ENCODE measurements around the gene TTBK2. TPM values are rescaled to one million over a fixed set of nuclear protein-coding genes. Genes with fewer than 3 reads are reported as not detected.

Gene TTBK2
- total RNA-seq, 1 experiment from 2014 or later, result 18.6 TPM

- TF ChIP-seq, protein P1, sequence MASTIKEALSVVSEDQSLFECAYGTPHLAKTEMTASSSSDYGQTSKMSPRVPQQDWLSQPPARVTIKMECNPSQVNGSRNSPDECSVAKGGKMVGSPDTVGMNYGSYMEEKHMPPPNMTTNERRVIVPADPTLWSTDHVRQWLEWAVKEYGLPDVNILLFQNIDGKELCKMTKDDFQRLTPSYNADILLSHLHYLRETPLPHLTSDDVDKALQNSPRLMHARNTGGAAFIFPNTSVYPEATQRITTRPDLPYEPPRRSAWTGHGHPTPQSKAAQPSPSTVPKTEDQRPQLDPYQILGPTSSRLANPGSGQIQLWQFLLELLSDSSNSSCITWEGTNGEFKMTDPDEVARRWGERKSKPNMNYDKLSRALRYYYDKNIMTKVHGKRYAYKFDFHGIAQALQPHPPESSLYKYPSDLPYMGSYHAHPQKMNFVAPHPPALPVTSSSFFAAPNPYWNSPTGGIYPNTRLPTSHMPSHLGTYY (CRISPR knock-in tag; IDR thresholded peaks at IDR 0.05), result no peak
- TF ChIP-seq ZNF396 (CRISPR knock-in tag; IDR thresholded peaks at IDR 0.05; ENCODE audit: borderline replicate concordance), result no peak
Observed at GRCh38 chr15:42712584-42712983, 208.0 kb downstream of the TTBK2 start (continued).

DNA sequence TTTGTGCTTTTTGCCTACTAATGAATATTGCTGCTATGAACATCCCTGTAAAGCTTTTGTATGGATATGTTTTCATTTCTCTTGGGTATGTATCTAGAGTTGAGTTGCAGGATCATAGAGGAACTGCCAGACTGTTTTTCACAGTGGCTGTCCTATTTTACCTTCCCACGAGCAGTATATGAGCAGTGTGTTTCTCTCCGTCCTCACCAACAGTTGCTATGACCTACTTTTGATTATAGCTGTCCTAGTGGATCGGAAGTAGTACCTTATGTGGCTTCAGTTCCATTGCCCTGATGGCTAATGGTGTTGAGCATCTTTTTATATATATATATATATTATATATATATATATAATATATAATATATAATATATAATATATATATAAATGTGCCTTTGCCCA, 208.8 kb downstream of the TTBK2 start:
- ATAC-seq (no peak), DNase-seq (ENCODE audit: low spot score) (no peak)
- Mint-ChIP-seq H3K27ac (no peak overlapping the region), H3K36me3 (no peaks in the 10 kb centered on the region), H3K27me3 (ENCODE audit: low read depth) (no peaks in the 10 kb centered on the region), H3K4me3 (no peak overlapping the region), H3K9me3 (no peaks in the 10 kb centered on the region), H3K4me1 (no peaks in the 10 kb centered on the region)
- POLR2A ChIA-PET, result no interaction called here
- CTCF ChIA-PET, result interaction anchor here (1.3 to 1.4 kb wide), 2 partner anchors 11 to 215 kb away, joined by 4 to 5 read pairs; no protein-coding TSS in a partner anchor
- TF ChIP-seq CREM (CRISPR knock-in tag; IDR thresholded peaks at IDR 0.05), result no peak
- no peak for TF ChIP-seq CDX4 (CRISPR knock-in tag; IDR thresholded peaks at IDR 0.05; ENCODE audit: borderline replicate concordance)
- TF ChIP-seq, protein P2, sequence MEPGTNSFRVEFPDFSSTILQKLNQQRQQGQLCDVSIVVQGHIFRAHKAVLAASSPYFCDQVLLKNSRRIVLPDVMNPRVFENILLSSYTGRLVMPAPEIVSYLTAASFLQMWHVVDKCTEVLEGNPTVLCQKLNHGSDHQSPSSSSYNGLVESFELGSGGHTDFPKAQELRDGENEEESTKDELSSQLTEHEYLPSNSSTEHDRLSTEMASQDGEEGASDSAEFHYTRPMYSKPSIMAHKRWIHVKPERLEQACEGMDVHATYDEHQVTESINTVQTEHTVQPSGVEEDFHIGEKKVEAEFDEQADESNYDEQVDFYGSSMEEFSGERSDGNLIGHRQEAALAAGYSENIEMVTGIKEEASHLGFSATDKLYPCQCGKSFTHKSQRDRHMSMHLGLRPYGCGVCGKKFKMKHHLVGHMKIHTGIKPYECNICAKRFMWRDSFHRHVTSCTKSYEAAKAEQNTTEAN (CRISPR knock-in tag; IDR thresholded peaks at IDR 0.05), result no peak
- no peak for TF ChIP-seq ETV6 (CRISPR knock-in tag; IDR thresholded peaks at IDR 0.05)
- TF ChIP-seq MYBL2 (CRISPR knock-in tag; IDR thresholded peaks at IDR 0.05), result no peak
- TF ChIP-seq TP53 (CRISPR knock-in tag; IDR thresholded peaks at IDR 0.05), result no peak
- TF ChIP-seq USF2 (CRISPR knock-in tag; IDR thresholded peaks at IDR 0.05), result no peak
- TF ChIP-seq, protein P3, sequence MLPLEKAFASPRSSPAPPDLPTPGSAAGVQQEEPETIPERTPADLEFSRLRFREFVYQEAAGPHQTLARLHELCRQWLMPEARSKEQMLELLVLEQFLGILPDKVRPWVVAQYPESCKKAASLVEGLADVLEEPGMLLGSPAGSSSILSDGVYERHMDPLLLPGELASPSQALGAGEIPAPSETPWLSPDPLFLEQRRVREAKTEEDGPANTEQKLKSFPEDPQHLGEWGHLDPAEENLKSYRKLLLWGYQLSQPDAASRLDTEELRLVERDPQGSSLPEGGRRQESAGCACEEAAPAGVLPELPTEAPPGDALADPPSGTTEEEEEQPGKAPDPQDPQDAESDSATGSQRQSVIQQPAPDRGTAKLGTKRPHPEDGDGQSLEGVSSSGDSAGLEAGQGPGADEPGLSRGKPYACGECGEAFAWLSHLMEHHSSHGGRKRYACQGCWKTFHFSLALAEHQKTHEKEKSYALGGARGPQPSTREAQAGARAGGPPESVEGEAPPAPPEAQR (CRISPR knock-in tag; IDR thresholded peaks at IDR 0.05), result no peak

- no peak for DNase-seq (ENCODE audit: low spot score)
- ATAC-seq, result no peak
- CTCF ChIA-PET, result interaction anchor here (0.7 to 1.3 kb wide), 2 partner anchors 15 to 216 kb away, joined by 3 to 5 read pairs; no protein-coding TSS in a partner anchor
- no peak overlapping the region for H3K4me3 Mint-ChIP-seq
- H3K4me1 Mint-ChIP-seq, result no peaks in the 10 kb centered on the region
- no peaks in the 10 kb centered on the region for H3K27me3 Mint-ChIP-seq (ENCODE audit: low read depth)
- H3K27ac Mint-ChIP-seq, result no peak overlapping the region
- no peaks in the 10 kb centered on the region for H3K9me3 Mint-ChIP-seq
- no peaks in the 10 kb centered on the region for H3K36me3 Mint-ChIP-seq
- POLR2A ChIA-PET, result no interaction called here
- TF ChIP-seq NFYB (CRISPR knock-in tag; conservative IDR thresholded peaks at IDR 0.05; ENCODE audit: low read depth) (no peak), USF2 (CRISPR knock-in tag; IDR thresholded peaks at IDR 0.05) (no peak), ZNF416 (CRISPR knock-in tag; IDR thresholded peaks at IDR 0.05) (no peak), JUN (CRISPR knock-in tag; IDR thresholded peaks at IDR 0.05) (no peak), NFATC4 (CRISPR knock-in tag; IDR thresholded peaks at IDR 0.05) (no peak), AFF4 (CRISPR knock-in tag; IDR thresholded peaks at IDR 0.05; ENCODE audit: borderline replicate concordance) (no peak)
- TF ChIP-seq, protein P4, sequence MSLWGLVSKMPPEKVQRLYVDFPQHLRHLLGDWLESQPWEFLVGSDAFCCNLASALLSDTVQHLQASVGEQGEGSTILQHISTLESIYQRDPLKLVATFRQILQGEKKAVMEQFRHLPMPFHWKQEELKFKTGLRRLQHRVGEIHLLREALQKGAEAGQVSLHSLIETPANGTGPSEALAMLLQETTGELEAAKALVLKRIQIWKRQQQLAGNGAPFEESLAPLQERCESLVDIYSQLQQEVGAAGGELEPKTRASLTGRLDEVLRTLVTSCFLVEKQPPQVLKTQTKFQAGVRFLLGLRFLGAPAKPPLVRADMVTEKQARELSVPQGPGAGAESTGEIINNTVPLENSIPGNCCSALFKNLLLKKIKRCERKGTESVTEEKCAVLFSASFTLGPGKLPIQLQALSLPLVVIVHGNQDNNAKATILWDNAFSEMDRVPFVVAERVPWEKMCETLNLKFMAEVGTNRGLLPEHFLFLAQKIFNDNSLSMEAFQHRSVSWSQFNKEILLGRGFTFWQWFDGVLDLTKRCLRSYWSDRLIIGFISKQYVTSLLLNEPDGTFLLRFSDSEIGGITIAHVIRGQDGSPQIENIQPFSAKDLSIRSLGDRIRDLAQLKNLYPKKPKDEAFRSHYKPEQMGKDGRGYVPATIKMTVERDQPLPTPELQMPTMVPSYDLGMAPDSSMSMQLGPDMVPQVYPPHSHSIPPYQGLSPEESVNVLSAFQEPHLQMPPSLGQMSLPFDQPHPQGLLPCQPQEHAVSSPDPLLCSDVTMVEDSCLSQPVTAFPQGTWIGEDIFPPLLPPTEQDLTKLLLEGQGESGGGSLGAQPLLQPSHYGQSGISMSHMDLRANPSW (CRISPR knock-in tag; conservative IDR thresholded peaks at IDR 0.05; ENCODE audit: low read depth), result no peak
Observed at GRCh38 chr15:42710662-42711061, 209.9 kb downstream of the TTBK2 start.

Data from WTC11 (cell line).